ENCODE results near the gene TRAPPC11.

GRCh38 chr4:183632689-183633088 is 26.4 kb upstream of the TRAPPC11 start:
- no peak for TF ChIP-seq CTCF (IDR thresholded peaks at IDR 0.05)
- TF ChIP-seq POLR2A (IDR thresholded peaks at IDR 0.05) = no peak
